Activated CD4-positive, alpha-beta T cell treated with anti-CD3 and anti-CD28 coated beads, Interleukin-10, Interleukin-2, amounts not matched to agents 100 ng/mL and 50 ng/mL, durations not matched to agents 16 hours and 8 hours (primary cell): Measurements from ENCODE around the gene CLMP.
"Not testable (repeated sequence)": the region's sequence is repeated elsewhere in the genome, so short reads cannot be mapped to it uniquely, and the experiment has no call there.

ENCODE experiments used
- DNase-seq: peaks from one replicate; pipeline ENCODE4 v3.0.0-alpha.2; 2020

CLMP gene

GRCh38 chr11:123129920-123130319 lies 65.1 kb downstream of the CLMP start:
- DNase-seq, result no peak

GRCh38 chr11:123125169-123125568 lies 69.9 kb downstream of the CLMP start:
- DNase-seq, result no peak

- DNase-seq, result no peak
Observed at GRCh38 chr11:123122852-123123251, 72.2 kb downstream of the CLMP start.

- no peak for DNase-seq
Observed at GRCh38 chr11:123122341-123122740, 72.7 kb downstream of the CLMP start.

- no peak for DNase-seq
Observed at GRCh38 chr11:123116486-123116885, 78.6 kb downstream of the CLMP start.

GRCh38 chr11:123111465-123111864 lies 83.6 kb downstream of the CLMP start:
- peak; percentile 63 for DNase-seq

GRCh38 chr11:123110397-123110796 lies 84.7 kb downstream of the CLMP start:
- no peak for DNase-seq

- DNase-seq, result no peak
Observed at GRCh38 chr11:123107945-123108495, 87.0 kb downstream of the CLMP start.

- DNase-seq, result no peak
Observed at GRCh38 chr11:123104697-123105096, 90.4 kb downstream of the CLMP start.

- peak; percentile 57 for DNase-seq
Observed at GRCh38 chr11:123103326-123103980, 91.6 kb downstream of the CLMP start.

- DNase-seq, result no peak
Observed at GRCh38 chr11:123100379-123101085, 94.5 kb downstream of the CLMP start.

- no peak for DNase-seq
Observed at GRCh38 chr11:123098990-123099389, 96.1 kb downstream of the CLMP start.

GRCh38 chr11:123093739-123094138 lies 101.3 kb downstream of the CLMP start:
- no peak for DNase-seq

GRCh38 chr11:123091506-123091905 lies 103.5 kb downstream of the CLMP start:
- DNase-seq, result no peak

- not testable (repeated sequence) for DNase-seq
Observed at GRCh38 chr11:123090168-123090567, 104.9 kb downstream of the CLMP start.

GRCh38 chr11:123088896-123089295 lies 106.2 kb downstream of the CLMP start:
- DNase-seq, result not testable (repeated sequence)

GRCh38 chr11:123087657-123088056 lies 107.4 kb downstream of the CLMP start:
- peak; percentile 70 for DNase-seq

GRCh38 chr11:123086305-123086704 lies 108.7 kb downstream of the CLMP start:
- no peak for DNase-seq

GRCh38 chr11:123085497-123085896 lies 109.6 kb downstream of the CLMP start:
- DNase-seq, result no peak

GRCh38 chr11:123084454-123084853 lies 110.6 kb downstream of the CLMP start:
- no peak for DNase-seq

GRCh38 chr11:123083623-123084029 lies 111.4 kb downstream of the CLMP start:
- DNase-seq, result peak; percentile 79

- no peak for DNase-seq
Observed at GRCh38 chr11:123082977-123083376, 112.1 kb downstream of the CLMP start.

- no peak for DNase-seq
Observed at GRCh38 chr11:123080015-123080414, 115.0 kb downstream of the CLMP start.

GRCh38 chr11:123076484-123076883 lies 118.6 kb downstream of the CLMP start:
- DNase-seq, result no peak
